GM12891 (cell line): ENCODE data around the gene FEM1C.
"Not testable (repeated sequence)": the region's sequence is repeated elsewhere in the genome, so short reads cannot be mapped to it uniquely, and the experiment has no call there.

Experiments
- DNase-seq: peaks from one replicate; pipeline ENCODE4 v3.0.0; 2011; ENCODE audit warnings: low spot score; ENCODE audit not compliant: insufficient read length
- FAIRE-seq: peaks from 2 replicates; lab custom pipeline; 2011; peaks lifted over from hg19 to GRCh38; lab: Jason Lieb, UNC
- PAX5 ChIP-seq: IDR thresholded peaks from 2 replicates; pipeline ENCODE4 v1.6.1; 2011; ENCODE audit warnings: low read length, moderate library complexity, mild to moderate bottlenecking; ENCODE audit not compliant: insufficient read depth, severe bottlenecking
- POLR2A ChIP-seq: IDR thresholded peaks from 2 replicates; pipeline ENCODE4 v1.6.1; 2011; ENCODE audit warnings: low read depth, low read length, control low read depth
- POLR2AphosphoS5 ChIP-seq: IDR thresholded peaks from 2 replicates; pipeline ENCODE4 v1.6.1; 2011; ENCODE audit warnings: low read depth, low read length, control low read depth
- POU2F2 ChIP-seq: IDR thresholded peaks from 2 replicates; pipeline ENCODE4 v1.6.1; 2011; ENCODE audit warnings: low read depth, mild to moderate bottlenecking, control low read depth, low read length, moderate library complexity
- SPI1 ChIP-seq: IDR thresholded peaks from 2 replicates; pipeline ENCODE4 v1.6.1; 2011; ENCODE audit warnings: low read depth, low read length, control low read depth
- TAF1 ChIP-seq: IDR thresholded peaks from 2 replicates; pipeline ENCODE4 v1.6.1; 2011; ENCODE audit warnings: low read depth, low read length, control low read depth

Gene FEM1C

DNA sequence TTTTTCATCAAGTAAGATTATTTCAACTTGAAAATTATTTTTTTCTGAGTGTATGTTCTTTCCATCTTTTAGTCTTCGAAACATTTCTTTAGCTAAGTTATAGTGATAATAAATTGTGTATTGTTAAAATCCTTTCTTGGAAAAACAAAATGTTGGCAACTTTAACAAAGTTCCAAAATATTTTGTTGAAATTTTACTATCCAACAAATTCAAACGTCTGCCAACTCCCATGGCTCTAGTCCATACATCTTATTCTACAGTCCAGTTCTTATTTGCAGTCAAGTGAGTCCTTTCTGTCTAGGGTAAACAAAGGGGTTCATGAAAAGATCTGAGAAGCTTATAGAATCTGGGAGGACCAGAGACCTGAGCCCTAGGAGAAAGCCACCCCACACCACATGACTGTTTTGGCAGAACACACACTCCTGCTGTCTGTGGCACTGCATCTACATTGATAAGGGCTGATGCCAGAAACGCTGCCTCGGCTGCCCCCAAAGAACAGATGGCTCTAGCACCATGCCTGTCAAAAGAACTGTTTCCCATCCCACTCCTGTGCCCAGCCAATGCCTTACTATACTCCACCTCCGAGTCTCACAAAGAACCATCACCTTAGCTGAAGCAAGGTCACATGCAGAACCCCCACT, 47.5 kb downstream of the FEM1C start:
- TF ChIP-seq TAF1 (no peak), POLR2A (no peak), POU2F2 (no peak), SPI1 (no peak), PAX5 (no peak), POLR2AphosphoS5 (no peak)
- DNase-seq: no peak
- no peak for FAIRE-seq

DNA sequence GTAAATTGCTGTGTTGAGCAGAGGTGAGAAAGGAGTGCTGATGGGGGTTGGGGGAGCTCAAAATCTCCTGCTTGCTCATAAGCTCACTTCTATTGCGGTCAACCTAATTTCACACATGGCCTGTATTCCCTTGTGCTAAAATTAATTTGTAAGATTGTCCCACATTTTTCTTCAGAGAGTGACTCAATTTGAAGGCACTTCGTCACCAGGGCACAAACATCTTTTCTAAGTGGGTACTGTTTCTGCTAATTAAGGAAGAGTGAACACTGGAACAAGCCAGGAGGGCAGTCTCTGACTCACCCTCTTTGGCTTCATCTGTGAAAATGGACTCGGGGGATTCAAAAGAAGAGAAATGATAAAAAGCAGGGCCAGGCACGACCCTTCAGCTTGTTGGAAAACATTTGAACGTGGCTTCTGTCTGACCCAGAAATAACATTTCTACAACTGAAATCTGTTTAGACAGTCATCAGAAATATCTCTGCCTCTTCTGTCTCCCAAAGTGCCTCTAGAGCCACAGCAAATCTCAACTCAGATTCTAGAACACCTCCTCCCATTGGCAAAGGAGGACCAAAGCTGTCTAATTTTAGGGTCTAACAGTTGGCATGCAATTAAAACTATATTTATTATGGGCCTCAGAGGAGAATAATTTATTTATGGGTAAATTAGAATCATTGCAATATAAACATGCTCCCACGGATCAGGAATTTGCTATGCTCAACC, 49.8 kb downstream of the FEM1C start:
- TF ChIP-seq TAF1 (no peak), POLR2AphosphoS5 (no peak), POU2F2 (no peak), POLR2A (no peak), SPI1 (no peak), PAX5 (no peak)
- FAIRE-seq: no peak
- DNase-seq: no peak

DNA sequence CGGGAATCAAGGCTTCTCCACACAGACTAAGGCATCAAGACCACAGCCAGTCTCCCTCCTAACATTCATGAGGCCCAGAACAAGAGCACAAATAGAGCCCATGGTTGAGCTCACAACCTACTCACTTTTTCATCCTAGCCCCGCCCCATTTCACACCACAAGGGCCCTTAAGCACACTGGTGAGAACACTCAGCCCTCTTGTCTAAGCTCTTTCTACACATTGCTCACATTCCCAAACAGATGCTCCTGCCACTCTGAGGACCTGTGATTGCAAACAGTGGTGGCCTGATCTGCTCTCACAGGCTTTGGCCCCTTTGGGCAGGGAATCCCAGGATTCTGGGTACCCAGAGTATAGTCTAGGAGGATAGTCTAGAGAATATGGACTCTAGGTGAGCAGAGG, 54.0 kb downstream of the FEM1C start:
- FAIRE-seq (no peak), DNase-seq (no peak)
- TF ChIP-seq POLR2A (no peak), POU2F2 (no peak), POLR2AphosphoS5 (no peak), SPI1 (no peak), PAX5 (no peak), TAF1 (no peak)

DNA sequence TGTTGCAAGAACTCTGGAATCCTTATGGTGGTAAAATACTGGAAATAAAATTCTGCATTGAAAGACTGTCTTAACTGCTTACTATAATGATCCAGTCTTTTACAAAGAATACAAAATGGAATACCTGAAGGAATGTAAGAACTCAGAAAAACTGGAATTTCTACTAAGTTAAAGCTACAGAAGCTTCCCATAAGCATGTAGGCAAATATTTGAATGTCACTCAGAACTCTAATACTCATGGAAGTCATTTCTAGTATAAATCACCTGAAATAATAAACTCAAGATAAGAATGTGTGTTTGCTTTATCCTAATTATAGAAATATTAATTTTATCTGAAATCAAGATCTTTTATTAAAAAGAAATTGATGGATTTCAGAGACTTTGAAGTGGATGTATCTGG, 54.8 kb downstream of the FEM1C start:
- FAIRE-seq (no peak), DNase-seq (no peak)
- TF ChIP-seq POLR2A (no peak), POU2F2 (no peak), PAX5 (no peak), POLR2AphosphoS5 (no peak), SPI1 (no peak), TAF1 (no peak)

DNA sequence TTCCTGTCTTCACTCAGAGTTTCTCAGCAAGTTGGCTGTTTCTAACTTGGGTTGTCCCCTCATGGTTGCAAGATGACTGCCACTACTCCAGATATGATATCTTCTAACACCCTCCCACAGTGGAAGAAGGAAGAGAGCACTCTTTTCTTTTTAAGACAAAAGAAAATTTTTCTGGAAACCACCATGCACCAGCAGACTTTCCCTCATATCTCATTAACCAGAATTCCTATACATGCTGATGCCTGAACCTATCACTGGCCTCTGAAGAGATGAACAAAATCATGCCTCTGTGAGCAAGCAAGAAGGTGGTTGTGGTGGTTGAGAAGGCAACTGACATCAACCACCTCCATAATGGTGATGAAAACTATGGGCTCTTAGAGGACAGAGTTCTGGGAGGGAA, 56.8 kb downstream of the FEM1C start:
- TF ChIP-seq TAF1 (no peak), SPI1 (no peak), PAX5 (no peak), POLR2A (no peak), POLR2AphosphoS5 (no peak), POU2F2 (no peak)
- DNase-seq: no peak
- peak; percentile 20 for FAIRE-seq

DNA sequence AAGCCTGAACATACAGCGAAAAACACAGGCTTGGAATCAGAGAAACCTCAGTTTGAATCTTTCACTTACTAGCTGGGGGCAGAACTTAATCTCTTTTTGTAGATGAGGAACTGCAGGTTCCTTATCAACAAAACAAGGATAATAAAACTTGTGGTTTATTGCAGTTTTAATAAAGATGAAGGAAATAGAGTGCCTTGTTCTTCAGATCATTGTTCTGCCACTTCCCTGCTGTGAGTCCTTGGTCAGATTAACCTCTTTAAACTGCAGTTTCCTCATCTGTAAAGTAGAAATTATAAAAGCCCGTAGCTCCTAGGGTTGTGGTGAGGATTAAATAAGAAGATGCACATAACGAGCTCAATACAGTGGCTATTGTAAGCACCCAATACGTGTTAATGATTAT, 57.4 kb downstream of the FEM1C start:
- DNase-seq (no peak), FAIRE-seq (no peak)
- TF ChIP-seq PAX5: no peak
- no peak for TF ChIP-seq TAF1
- TF ChIP-seq SPI1: no peak
- no peak for TF ChIP-seq POLR2AphosphoS5
- TF ChIP-seq POU2F2: no peak
- no peak for TF ChIP-seq POLR2A

DNA sequence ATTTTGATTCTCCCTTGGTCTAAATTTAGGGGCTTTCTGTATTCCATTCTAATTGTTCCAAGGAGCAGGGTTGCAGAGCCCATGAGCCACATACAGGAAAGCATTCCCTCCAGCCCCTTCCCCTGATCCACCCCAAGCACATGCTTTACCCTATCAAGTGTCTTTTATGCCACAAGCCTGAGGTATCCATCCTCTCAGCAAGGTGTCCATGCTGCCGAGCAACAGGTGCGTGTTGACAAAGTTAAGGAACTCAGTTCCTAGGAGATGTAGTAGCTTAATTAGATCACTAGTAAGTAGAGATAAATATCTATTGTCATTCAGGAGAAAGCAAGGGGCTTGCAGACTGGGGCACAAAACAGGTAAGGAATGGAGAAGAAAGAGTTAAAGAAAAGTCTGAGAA, 57.8 kb downstream of the FEM1C start:
- FAIRE-seq (no peak), DNase-seq (no peak)
- TF ChIP-seq SPI1: no peak
- TF ChIP-seq POU2F2: no peak
- no peak for TF ChIP-seq PAX5
- TF ChIP-seq POLR2AphosphoS5: no peak
- TF ChIP-seq POLR2A: no peak
- TF ChIP-seq TAF1: no peak

DNA sequence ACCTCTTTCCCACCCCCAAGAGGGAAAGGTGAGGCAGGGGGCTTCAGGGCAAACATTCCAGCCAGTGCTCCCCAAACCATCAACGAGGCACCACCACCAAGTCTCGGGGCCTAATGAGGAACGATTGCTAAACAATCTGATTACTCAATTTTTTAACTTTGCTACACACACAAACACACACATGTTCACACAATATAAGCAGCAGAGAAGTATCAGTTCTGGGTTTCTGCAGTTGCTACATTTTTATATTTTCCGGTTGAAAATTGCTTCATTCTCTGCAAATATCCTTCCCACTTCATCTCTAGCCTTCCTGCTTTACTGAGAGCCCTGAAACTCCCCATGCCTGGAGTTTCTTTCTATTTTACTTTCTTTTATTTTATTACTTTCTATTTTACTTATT, 60.2 kb downstream of the FEM1C start:
- DNase-seq (no peak), FAIRE-seq (no peak)
- 0 out of 2 replicates have a peak, but pooled peaks have one; percentile 13 for TF ChIP-seq SPI1
- no peak for TF ChIP-seq POLR2AphosphoS5
- no peak for TF ChIP-seq POU2F2

DNA sequence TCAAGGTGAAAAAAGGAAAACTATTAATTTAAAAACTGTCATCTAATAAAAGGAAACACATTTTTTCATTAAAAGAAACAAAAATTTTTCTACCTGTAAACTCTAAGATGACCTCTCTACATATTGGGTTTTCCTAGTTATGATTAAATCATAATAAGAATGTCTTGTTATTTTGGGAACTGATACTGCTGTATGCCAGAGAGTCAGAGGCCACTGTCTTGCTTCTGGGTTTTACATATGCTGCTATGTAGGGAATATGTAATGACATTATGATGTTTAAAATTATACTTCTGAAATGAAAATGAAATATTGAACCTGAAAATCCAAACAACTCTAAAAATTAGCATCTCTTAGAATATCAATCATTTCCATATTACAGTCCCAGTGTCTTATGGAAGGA, 63.7 kb downstream of the FEM1C start:
- TF ChIP-seq POLR2A (no peak), SPI1 (peak; percentile 50)
- DNase-seq (no peak), FAIRE-seq (no peak)

DNA sequence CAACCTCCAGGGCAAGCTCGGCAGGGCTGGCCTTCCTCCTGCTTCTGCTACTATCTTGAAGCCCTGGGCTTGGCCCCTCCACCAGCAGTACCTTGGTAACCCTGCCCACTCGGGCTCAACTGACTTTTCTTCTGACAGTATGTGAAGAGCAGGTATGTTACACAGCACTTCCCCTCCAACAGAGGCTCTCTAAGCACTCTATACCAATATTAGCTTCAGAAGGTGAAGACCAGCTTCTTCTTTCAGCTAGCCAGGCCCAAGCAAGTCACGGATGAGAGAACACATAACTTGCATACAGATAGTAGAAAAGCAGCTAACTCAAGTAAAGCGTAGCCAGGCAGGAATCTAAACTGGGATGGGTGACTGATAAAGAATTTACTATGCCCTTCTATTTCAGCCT, 64.3 kb downstream of the FEM1C start:
- FAIRE-seq (peak; percentile 58), DNase-seq (no peak)
- TF ChIP-seq SPI1 (peak; percentile 65), PAX5 (no peak)

DNA sequence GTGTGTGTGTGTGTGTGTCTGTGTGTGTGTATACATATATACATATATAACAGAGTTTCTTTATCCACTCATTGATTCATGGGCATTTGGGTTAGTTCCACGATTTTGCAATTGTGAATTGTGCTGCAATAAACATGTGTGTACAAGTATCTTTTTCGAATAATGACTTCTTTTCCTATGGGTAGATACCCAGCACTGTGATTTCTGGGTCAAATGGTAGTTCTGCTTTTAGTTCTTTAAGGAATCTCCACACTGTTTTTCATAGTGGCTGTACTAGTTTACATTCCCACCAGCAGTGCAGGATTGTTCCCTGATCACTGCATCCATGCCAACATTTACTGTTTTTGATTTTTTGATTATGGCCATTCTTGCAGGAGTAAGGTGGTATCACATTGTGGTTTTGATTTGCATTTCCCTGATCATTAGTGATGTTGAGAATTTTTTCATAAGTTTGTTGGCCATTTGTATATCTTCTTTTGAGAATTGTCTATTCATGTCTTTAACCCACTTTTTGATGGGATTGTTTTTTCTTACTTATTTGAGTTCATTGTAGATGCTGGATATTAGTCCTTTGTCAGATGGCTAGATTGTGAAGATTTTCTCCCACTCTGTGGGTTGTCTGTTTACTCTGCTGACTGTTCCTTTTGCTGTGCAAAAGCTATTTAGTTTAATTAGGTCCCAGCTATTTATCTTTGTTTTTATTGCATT, 65.3 kb downstream of the FEM1C start:
- not testable (repeated sequence) for DNase-seq, FAIRE-seq
